Measurements from ENCODE around the gene ARL15.
"Not testable (repeated sequence)": the region's sequence is repeated elsewhere in the genome, so short reads cannot be mapped to it uniquely, and the experiment has no call there.

The ARL15 gene

DNA sequence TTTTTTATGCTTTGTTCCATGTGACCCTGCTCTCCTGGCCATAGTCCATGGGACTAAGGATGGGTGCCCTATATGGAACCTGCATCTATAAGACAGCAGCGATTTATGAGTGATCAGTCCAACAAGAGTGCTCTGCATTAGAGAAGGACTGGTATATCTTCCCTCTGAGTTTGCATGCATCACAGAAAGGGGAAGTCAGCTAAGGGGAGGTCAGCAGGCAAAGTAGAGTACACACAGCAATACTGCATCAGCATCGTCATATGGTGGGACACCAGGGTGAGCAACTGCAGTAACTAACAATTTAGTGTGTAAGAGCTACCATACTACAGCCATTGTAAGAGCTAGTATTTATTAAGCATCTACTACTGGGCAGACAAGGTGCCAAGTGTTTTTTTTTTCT lies 438.6 kb downstream of the ARL15 start:
- Histone ChIP-seq H3K27me3 (ENCODE audit: insufficient read depth, poor library complexity, severe bottlenecking) (no peaks in the 10 kb centered on the region), H3K4me3 (replicated peaks; ENCODE audit: insufficient read depth, low read length) (no peak overlapping the region)
- peak in 1 of 2 experiments; percentile 35 for DNase-seq (ENCODE audit: low read depth in 1 of 2, low spot score in 1 of 2)

DNA sequence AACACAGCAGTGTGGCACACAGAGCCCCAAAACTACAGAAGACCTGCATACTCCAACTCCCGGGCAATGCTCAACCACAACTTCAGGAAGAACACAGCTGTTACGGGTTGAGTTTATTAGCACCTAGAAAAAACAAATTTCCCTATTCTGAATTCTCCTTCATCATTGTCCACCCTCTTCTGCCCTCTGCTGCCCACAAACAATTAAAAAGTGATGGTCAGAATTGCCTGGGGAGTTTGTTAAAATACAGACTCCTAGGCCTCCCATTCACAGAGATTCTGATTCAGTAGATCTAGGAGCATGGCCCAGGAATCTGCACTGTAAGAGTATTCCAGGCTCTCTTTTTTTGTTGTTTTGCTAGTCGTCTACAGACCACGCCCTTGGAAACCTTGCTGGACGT lies 439.3 kb downstream of the ARL15 start:
- no peak overlapping the region for H3K4me3 ChIP-seq (replicated peaks; ENCODE audit: insufficient read depth, low read length)
- TF ChIP-seq GABPA (IDR thresholded peaks at IDR 0.05; ENCODE audit: low read depth): no peak
- TF ChIP-seq, protein P1, sequence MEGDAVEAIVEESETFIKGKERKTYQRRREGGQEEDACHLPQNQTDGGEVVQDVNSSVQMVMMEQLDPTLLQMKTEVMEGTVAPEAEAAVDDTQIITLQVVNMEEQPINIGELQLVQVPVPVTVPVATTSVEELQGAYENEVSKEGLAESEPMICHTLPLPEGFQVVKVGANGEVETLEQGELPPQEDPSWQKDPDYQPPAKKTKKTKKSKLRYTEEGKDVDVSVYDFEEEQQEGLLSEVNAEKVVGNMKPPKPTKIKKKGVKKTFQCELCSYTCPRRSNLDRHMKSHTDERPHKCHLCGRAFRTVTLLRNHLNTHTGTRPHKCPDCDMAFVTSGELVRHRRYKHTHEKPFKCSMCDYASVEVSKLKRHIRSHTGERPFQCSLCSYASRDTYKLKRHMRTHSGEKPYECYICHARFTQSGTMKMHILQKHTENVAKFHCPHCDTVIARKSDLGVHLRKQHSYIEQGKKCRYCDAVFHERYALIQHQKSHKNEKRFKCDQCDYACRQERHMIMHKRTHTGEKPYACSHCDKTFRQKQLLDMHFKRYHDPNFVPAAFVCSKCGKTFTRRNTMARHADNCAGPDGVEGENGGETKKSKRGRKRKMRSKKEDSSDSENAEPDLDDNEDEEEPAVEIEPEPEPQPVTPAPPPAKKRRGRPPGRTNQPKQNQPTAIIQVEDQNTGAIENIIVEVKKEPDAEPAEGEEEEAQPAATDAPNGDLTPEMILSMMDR (IDR thresholded peaks at IDR 0.05; ENCODE audit: insufficient read depth, low read length): no peak
- no peak for TF ChIP-seq POLR2AphosphoS5 (IDR thresholded peaks at IDR 0.05; ENCODE audit: low read depth)
- TF ChIP-seq, protein P2, sequence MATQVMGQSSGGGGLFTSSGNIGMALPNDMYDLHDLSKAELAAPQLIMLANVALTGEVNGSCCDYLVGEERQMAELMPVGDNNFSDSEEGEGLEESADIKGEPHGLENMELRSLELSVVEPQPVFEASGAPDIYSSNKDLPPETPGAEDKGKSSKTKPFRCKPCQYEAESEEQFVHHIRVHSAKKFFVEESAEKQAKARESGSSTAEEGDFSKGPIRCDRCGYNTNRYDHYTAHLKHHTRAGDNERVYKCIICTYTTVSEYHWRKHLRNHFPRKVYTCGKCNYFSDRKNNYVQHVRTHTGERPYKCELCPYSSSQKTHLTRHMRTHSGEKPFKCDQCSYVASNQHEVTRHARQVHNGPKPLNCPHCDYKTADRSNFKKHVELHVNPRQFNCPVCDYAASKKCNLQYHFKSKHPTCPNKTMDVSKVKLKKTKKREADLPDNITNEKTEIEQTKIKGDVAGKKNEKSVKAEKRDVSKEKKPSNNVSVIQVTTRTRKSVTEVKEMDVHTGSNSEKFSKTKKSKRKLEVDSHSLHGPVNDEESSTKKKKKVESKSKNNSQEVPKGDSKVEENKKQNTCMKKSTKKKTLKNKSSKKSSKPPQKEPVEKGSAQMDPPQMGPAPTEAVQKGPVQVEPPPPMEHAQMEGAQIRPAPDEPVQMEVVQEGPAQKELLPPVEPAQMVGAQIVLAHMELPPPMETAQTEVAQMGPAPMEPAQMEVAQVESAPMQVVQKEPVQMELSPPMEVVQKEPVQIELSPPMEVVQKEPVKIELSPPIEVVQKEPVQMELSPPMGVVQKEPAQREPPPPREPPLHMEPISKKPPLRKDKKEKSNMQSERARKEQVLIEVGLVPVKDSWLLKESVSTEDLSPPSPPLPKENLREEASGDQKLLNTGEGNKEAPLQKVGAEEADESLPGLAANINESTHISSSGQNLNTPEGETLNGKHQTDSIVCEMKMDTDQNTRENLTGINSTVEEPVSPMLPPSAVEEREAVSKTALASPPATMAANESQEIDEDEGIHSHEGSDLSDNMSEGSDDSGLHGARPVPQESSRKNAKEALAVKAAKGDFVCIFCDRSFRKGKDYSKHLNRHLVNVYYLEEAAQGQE (IDR thresholded peaks at IDR 0.05; ENCODE audit: insufficient replicate concordance, low read depth): no peak
- TF ChIP-seq SPI1 (IDR thresholded peaks at IDR 0.05; ENCODE audit: borderline replicate concordance, low read depth): no peak
- DNase-seq (ENCODE audit: low read depth in 1 of 2, low spot score in 1 of 2): no peak
- no peaks in the 10 kb centered on the region for H3K27me3 ChIP-seq (ENCODE audit: insufficient read depth, poor library complexity, severe bottlenecking)
- no peak overlapping the region for H3K27ac ChIP-seq (replicated peaks)

More for the DNA sequence above, 438.6 kb downstream of the ARL15 start:
- TF ChIP-seq GABPA (IDR thresholded peaks at IDR 0.05; ENCODE audit: low read depth) (no peak), SPI1 (IDR thresholded peaks at IDR 0.05; ENCODE audit: borderline replicate concordance, low read depth) (peak; percentile 95)
- no peak overlapping the region for H3K27ac ChIP-seq (replicated peaks)

DNA sequence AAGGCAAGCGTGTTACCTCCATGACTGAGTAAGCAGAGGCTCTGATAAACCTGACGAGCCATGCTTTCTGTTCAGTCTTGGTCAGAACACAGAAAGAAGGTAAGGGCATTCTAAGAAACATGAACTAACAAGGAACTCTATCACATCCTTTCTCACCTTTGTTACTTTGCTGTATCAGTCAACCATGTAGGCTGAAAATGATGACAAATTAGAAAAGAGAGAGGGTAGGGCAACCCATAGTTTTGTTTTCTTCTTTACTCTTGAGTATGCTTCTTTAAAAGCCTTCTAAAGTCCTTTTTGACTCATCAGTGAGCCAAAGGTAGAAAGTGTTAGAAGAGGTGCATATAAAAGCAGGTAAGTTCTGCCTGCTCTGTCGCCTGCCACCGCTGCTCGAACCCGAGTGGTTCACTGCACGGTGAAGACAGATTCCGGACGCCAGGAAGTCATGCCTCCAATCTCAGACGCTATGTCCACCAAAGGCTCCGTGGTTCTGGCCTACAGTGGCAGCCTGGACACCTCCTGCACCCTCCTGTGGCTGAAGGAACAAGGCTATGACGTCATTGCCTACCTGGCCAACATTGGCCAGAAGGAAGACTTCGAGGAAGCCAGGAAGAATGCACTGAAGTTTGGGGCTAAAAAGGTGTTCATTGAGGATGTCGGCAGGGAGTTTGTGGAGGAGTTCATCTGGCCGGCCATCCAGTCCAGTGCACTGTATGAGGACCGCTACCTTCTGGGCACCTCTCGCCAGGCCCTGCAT lies 451.5 kb downstream of the ARL15 start:
- TF ChIP-seq, protein P2 (IDR thresholded peaks at IDR 0.05; ENCODE audit: insufficient replicate concordance, low read depth): no peak
- TF ChIP-seq POLR2AphosphoS5 (IDR thresholded peaks at IDR 0.05; ENCODE audit: low read depth) (no peak), GABPA (IDR thresholded peaks at IDR 0.05; ENCODE audit: low read depth) (no peak), SPI1 (IDR thresholded peaks at IDR 0.05; ENCODE audit: borderline replicate concordance, low read depth) (no peak)
- TF ChIP-seq, protein P1 (IDR thresholded peaks at IDR 0.05; ENCODE audit: insufficient read depth, low read length): no peak
- Histone ChIP-seq H3K4me3 (replicated peaks; ENCODE audit: insufficient read depth, low read length) (no peak overlapping the region), H3K27ac (replicated peaks) (no peak overlapping the region), H3K27me3 (ENCODE audit: insufficient read depth, poor library complexity, severe bottlenecking) (no peaks in the 10 kb centered on the region)
- DNase-seq (ENCODE audit: low read depth in 1 of 2, low spot score in 1 of 2): no peak

DNA sequence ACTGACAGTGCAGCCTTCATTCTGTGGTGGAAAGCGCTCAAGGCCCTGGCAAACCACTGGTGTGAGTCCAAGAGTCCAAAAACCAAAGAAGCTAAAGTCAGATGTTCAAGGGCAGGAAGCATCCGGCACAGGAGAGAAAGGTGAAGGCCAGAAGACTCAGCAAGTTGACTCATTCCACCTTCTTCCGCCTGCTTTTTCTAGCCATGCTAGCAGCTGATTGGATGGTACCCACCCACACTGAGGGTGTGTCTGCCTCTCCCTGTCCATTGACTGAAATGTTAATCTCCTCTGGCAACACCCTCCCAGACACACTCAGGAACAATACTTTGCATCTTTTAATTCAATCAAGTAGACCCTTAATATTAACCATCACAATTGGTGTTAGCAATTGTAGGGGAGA lies 453.9 kb downstream of the ARL15 start:
- H3K27me3 ChIP-seq (ENCODE audit: insufficient read depth, poor library complexity, severe bottlenecking): no peaks in the 10 kb centered on the region
- no peak overlapping the region for H3K27ac ChIP-seq (replicated peaks)
- no peak overlapping the region for H3K4me3 ChIP-seq (replicated peaks; ENCODE audit: insufficient read depth, low read length)
- DNase-seq (ENCODE audit: low read depth in 1 of 2, low spot score in 1 of 2): no peak
- no peak for TF ChIP-seq POLR2AphosphoS5 (IDR thresholded peaks at IDR 0.05; ENCODE audit: low read depth)
- TF ChIP-seq, protein P2 (IDR thresholded peaks at IDR 0.05; ENCODE audit: insufficient replicate concordance, low read depth): no peak
- TF ChIP-seq SPI1 (IDR thresholded peaks at IDR 0.05; ENCODE audit: borderline replicate concordance, low read depth): no peak
- TF ChIP-seq, protein P1 (IDR thresholded peaks at IDR 0.05; ENCODE audit: insufficient read depth, low read length): no peak
- no peak for TF ChIP-seq GABPA (IDR thresholded peaks at IDR 0.05; ENCODE audit: low read depth)

DNA sequence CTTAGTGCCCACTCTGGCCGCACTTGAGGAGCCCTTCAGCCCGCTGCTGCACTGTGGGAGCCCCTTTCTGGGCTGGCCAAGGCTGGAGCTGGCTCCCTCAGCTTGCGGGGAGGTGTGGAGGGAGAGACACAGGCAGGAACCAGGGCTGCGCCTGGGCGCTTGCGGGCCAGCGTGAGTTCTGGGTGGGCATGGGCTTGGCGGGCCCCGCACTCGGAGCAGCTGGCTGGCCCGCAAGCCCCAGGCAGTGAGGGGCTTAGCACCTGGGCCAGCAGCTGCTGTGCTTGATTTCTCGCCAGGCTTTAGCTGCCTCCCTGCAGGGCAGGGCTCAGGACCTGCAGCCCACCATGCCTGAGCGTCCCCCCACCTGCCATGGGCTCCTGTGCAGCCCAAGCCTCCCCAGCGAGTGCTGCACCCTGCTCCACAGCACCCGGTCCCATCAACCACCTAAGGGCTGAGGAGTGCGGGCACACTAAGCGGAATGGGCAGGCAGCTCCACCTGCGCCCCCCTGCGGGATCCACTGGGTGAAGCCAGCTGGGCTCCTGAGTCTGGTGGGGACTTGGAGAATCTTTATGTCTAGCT lies 473.4 kb downstream of the ARL15 start:
- not testable (repeated sequence) for H3K27ac ChIP-seq (replicated peaks); H3K27me3 ChIP-seq (ENCODE audit: insufficient read depth, poor library complexity, severe bottlenecking)

More for the DNA sequence above, 473.4 kb downstream of the ARL15 start:
- not testable (repeated sequence) for DNase-seq (ENCODE audit: low read depth in 1 of 2, low spot score in 1 of 2); H3K4me3 ChIP-seq (replicated peaks; ENCODE audit: insufficient read depth, low read length)
